Measurements from ENCODE around the gene SART1.

DNA sequence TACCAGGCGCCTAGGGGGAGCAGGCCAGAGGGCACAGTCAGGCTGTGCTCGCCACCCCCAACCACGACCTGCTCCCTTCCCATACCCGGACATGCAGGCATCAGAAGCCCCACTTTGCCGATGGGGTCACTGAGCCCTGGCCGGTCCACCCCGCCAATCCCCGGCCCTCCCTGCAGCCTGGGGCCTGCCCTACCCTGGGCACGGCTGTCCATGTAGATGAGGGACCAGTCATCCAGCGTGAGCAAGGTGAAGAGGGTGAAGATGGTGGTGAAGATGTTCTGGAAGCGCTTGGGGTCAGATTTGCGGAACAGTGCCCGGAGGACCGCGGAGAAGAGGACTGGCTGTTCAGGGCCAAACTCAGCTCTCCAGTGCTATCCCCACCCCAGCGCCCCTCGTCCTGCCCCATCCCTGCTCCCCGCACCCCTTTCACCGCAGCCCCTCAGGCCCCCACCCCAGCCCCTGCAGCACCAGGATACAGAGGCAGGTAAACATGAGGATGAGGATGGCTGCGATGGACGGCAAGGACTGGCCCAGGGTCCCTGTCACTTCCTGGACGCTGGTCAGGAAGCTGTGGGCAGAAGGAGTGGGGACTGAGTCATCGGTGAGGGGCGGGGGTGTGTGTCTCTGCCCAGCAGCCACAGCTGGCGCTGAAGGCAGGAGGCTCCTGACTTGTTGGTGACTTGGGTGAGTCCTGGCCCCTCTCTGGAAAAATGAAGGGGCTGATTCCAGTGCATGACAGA lies 59.3 kb downstream of the SART1 start:
- TF ChIP-seq TEAD4 (IDR thresholded peaks at IDR 0.05) (no peak), YY1 (IDR thresholded peaks at IDR 0.05; ENCODE audit: low read depth) (no peak), EP300 (IDR thresholded peaks at IDR 0.05; ENCODE audit: borderline replicate concordance) (no peak; the same call in 1 of the 2 replicates), CREB1 (IDR thresholded peaks at IDR 0.05; ENCODE audit: low read depth) (no peak), RAD21 (IDR thresholded peaks at IDR 0.05; ENCODE audit: low read depth) (no peak), CEBPB (IDR thresholded peaks at IDR 0.05) (no peak), FOXM1 (IDR thresholded peaks at IDR 0.05; ENCODE audit: borderline replicate concordance, low read depth) (no peak)
